HEK293 (cell line): Measurements from ENCODE around the gene GET3.
"Not testable (repeated sequence)": the region's sequence is repeated elsewhere in the genome, so short reads cannot be mapped to it uniquely, and the experiment has no call there.

Experiments used
- CTCF ChIA-PET: fragments of 350-600 bp; formaldehyde crosslinking; extraction: SDS; loops from one replicate; lab custom pipeline; 2021; ENCODE audit warnings: antibody characterized with exemption; lab: Yijun Ruan, JAX
- POLR2A ChIA-PET: fragments of 300-600 bp; formaldehyde crosslinking; extraction: SDS; loops from one replicate; lab custom pipeline; 2020; ENCODE audit warnings: antibody characterized with exemption, inconsistent platforms; lab: Yijun Ruan, JAX
- H3K27ac ChIP-seq: fragments of 200-500 bp; sonication (Bioruptor generic); 2 replicates; pipeline ENCODE4 v1.5.1; 2014; ENCODE audit warnings: low read depth, low read length, control low read depth, inconsistent platforms; ENCODE audit errors: extremely low read depth
- H3K36me3 ChIP-seq, 2 experiments: fragments of 200-500 bp in 1 of 2; sonication (Bioruptor generic) in 1 of 2; 1 replicate in 1 of 2; 2 replicates in 1 of 2; pipeline ENCODE4 v1.5.1; 2014 to 2017; ENCODE audit warnings: inconsistent platforms in 2 of 2, low read length in 2 of 2; ENCODE audit not compliant: control insufficient read depth in 2 of 2, insufficient read depth in 1 of 2
- H3K4me1 ChIP-seq: fragments of 200-500 bp; sonication (Bioruptor generic); 2 replicates; pipeline ENCODE4 v1.5.1; 2014; ENCODE audit warnings: mild to moderate bottlenecking, low read length, inconsistent platforms; ENCODE audit not compliant: control insufficient read depth, insufficient read depth
- H3K4me3 ChIP-seq: 2 replicates; pipeline ENCODE4 v1.5.1; 2011; ENCODE audit warnings: low read depth, mild to moderate bottlenecking, control low read depth, low read length, moderate library complexity
- H3K9me3 ChIP-seq: fragments of 200-500 bp; sonication (Bioruptor generic); 2 replicates; pipeline ENCODE4 v1.5.1; 2014; ENCODE audit warnings: low read depth, low read length, inconsistent platforms; ENCODE audit not compliant: control insufficient read depth, insufficient read depth
- ATF2 ChIP-seq: fragments of 450-650 bp; formaldehyde crosslinking; IDR thresholded peaks from 2 replicates; pipeline ENCODE4 v1.5.1; 2016; ENCODE audit warnings: missing biosample characterization, missing genetic modification characterization, low read depth
- GLIS1 ChIP-seq: fragments of 450-650 bp; formaldehyde crosslinking; IDR thresholded peaks from 2 replicates; pipeline ENCODE4 v1.5.1; 2016; ENCODE audit warnings: missing biosample characterization, missing genetic modification characterization
- OSR2 ChIP-seq: fragments of 450-650 bp; formaldehyde crosslinking; IDR thresholded peaks from 2 replicates; pipeline ENCODE4 v1.5.1; 2016; ENCODE audit warnings: missing biosample characterization, missing genetic modification characterization
- SCRT2 ChIP-seq: fragments of 450-650 bp; formaldehyde crosslinking; IDR thresholded peaks from 2 replicates; pipeline ENCODE4 v1.5.1; 2016; ENCODE audit warnings: missing biosample characterization, missing genetic modification characterization
- ZBTB17 ChIP-seq: fragments of 450-650 bp; formaldehyde crosslinking; IDR thresholded peaks from 2 replicates; pipeline ENCODE4 v1.5.1; 2016; ENCODE audit warnings: missing biosample characterization, missing genetic modification characterization
- ZBTB20 ChIP-seq: fragments of 450-650 bp; formaldehyde crosslinking; IDR thresholded peaks from 2 replicates; pipeline ENCODE4 v1.5.1; 2016; ENCODE audit warnings: missing biosample characterization, missing genetic modification characterization
- ZBTB26 ChIP-seq: fragments of 450-650 bp; formaldehyde crosslinking; optimal IDR thresholded peaks from 2 replicates; pipeline ENCODE3; 2016; ENCODE audit warnings: missing biosample characterization, mild to moderate bottlenecking, missing genetic modification characterization
- ZBTB6 ChIP-seq: fragments of 450-650 bp; formaldehyde crosslinking; IDR thresholded peaks from 2 replicates; pipeline ENCODE4 v1.5.1; 2017; ENCODE audit warnings: missing biosample characterization, missing genetic modification characterization
- ZFHX2 ChIP-seq: fragments of 450-650 bp; formaldehyde crosslinking; conservative IDR thresholded peaks from 2 replicates; pipeline ENCODE4 v1.5.1; 2016; ENCODE audit warnings: missing biosample characterization, missing genetic modification characterization
- ZNF146 ChIP-seq: fragments of 450-650 bp; formaldehyde crosslinking; IDR thresholded peaks from 2 replicates; pipeline ENCODE4 v1.5.1; 2016; ENCODE audit warnings: missing biosample characterization, missing genetic modification characterization
- ZNF248 ChIP-seq: fragments of 450-650 bp; formaldehyde crosslinking; IDR thresholded peaks from 2 replicates; pipeline ENCODE4 v1.5.1; 2017; ENCODE audit warnings: missing biosample characterization, missing genetic modification characterization
- ZNF324 ChIP-seq: fragments of 450-650 bp; formaldehyde crosslinking; IDR thresholded peaks from 2 replicates; pipeline ENCODE4 v1.5.1; 2016; ENCODE audit warnings: missing biosample characterization, missing genetic modification characterization
- ZNF341 ChIP-seq: fragments of 450-650 bp; formaldehyde crosslinking; IDR thresholded peaks from 2 replicates; pipeline ENCODE4; 2016; ENCODE audit warnings: low read depth, missing biosample characterization, missing genetic modification characterization
- ZNF350 ChIP-seq: fragments of 450-650 bp; formaldehyde crosslinking; IDR thresholded peaks from 2 replicates; pipeline ENCODE4 v1.5.0; 2017; ENCODE audit warnings: missing biosample characterization, mild to moderate bottlenecking, missing genetic modification characterization
- ZNF449 ChIP-seq: fragments of 450-650 bp; formaldehyde crosslinking; IDR thresholded peaks from 2 replicates; pipeline ENCODE4 v1.5.1; 2017; ENCODE audit warnings: missing biosample characterization, mild to moderate bottlenecking, missing genetic modification characterization, moderate library complexity
- ZNF488 ChIP-seq: fragments of 450-650 bp; formaldehyde crosslinking; IDR thresholded peaks from 2 replicates; pipeline ENCODE4 v1.5.1; 2016; ENCODE audit warnings: missing biosample characterization, missing genetic modification characterization
- ZNF510 ChIP-seq: fragments of 450-650 bp; formaldehyde crosslinking; IDR thresholded peaks from 2 replicates; pipeline ENCODE4 v1.5.1; 2018; ENCODE audit warnings: mild to moderate bottlenecking, missing genetic modification characterization, missing biosample characterization; ENCODE audit not compliant: insufficient replicate concordance
- ZNF664 ChIP-seq: fragments of 450-650 bp; formaldehyde crosslinking; IDR thresholded peaks from 2 replicates; pipeline ENCODE4 v1.5.1; 2016; ENCODE audit warnings: missing biosample characterization, missing genetic modification characterization
- ZNF776 ChIP-seq: fragments of 450-650 bp; formaldehyde crosslinking; IDR thresholded peaks from 2 replicates; pipeline ENCODE4 v1.5.0; 2017; ENCODE audit warnings: missing biosample characterization, missing genetic modification characterization, borderline replicate concordance

GET3 gene

GRCh38 chr19:12723641-12724426 is 13.5 kb upstream of the GET3 start, which contains the start of gene TNPO2 (continued):
- peak; percentile 35 for TF ChIP-seq ZBTB26
- TF ChIP-seq ZNF449 (tag by site-specific recombination) = no peak
- TF ChIP-seq ZNF488 = no peak
- TF ChIP-seq ZNF510 = no peak
- TF ChIP-seq ATF2 (tag by site-specific recombination) = no peak
- TF ChIP-seq ZNF341 (tag by site-specific recombination) = peak; percentile 87; the same call in 1 of the 2 replicates
- 0 out of 2 replicates have a peak, but pooled peaks have one; percentile 31 for TF ChIP-seq OSR2 (tag by site-specific recombination)
- TF ChIP-seq ZNF776 (tag by site-specific recombination) = no peak
- no peak for TF ChIP-seq ZNF146 (tag by site-specific recombination)
- no peak for TF ChIP-seq ZNF248
- 0 out of 2 replicates have a peak, but pooled peaks have one; percentile 45 for TF ChIP-seq ZNF324 (tag by site-specific recombination)
- TF ChIP-seq ZBTB6 (tag by site-specific recombination) = no peak
- TF ChIP-seq ZBTB20 = peak; percentile 67
- no peak for TF ChIP-seq ZFHX2 (tag by site-specific recombination)

DNA sequence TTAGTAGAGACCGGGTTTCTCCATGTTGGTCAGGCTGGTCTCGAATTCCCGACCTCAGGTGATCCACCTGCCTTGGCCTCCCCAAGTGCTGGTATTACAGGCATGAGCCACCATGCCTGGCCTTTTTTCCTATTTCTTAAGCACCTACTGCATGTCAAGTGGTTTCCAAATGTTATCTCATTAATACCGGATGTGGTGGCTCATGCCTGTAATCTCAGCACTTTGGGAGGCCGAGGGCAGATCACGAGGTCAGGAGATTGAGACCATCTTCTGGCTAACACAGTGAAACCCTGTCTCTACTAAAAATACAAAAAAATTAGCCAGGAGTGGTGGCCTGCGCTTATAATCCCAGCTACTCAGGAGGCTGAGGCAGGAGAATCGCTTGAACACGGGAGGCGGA is 11.7 kb upstream of the GET3 start:
- CTCF ChIA-PET, H3K4me3 ChIP-seq, H3K27ac ChIP-seq, H3K9me3 ChIP-seq, H3K4me1 ChIP-seq: not testable (repeated sequence)
- H3K36me3 ChIP-seq = peaks cover 17 to 30% of the 10 kb centered on the region in 2 experiments; a peak in 2 of 3 replicates
- TF ChIP-seq ZNF664 (tag by site-specific recombination) = peak; percentile 48; the same call in 1 of the 2 replicates
- POLR2A ChIA-PET = interaction anchor here (1.7 kb wide), 1 partner anchor 30 kb away, joined by 5 read pairs; the partner anchor contains the start of gene FBXW9

DNA sequence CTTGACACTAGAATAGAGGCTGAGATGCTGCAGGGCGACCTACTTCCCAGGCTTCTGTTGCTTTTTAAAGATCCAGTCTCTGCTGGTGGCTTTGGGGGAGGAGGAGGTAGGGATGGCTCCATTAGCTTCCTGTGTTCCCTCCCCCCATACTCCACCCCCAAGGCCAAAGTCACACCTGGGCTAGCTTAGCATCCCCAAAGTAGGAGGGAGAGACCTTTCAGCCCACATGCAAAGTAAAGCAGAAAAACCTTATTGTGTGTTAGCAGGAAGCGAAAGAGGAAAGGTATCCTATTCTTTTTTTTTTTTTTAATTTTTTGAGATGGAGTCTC is 10.3 kb upstream of the GET3 start:
- H3K27ac ChIP-seq = no peak overlapping the region
- CTCF ChIA-PET = no interaction called here
- TF ChIP-seq SCRT2 (0 out of 2 replicates have a peak, but pooled peaks have one; percentile 3), ZNF350 (no peak), ZBTB17 (tag by site-specific recombination) (no peak), GLIS1 (tag by site-specific recombination) (peak; percentile 8; the same call in 1 of the 2 replicates)

More for the DNA sequence above, 10.3 kb upstream of the GET3 start:
- H3K36me3 ChIP-seq = peaks cover 22 to 40% of the 10 kb centered on the region in 2 experiments; a peak in 2 of 3 replicates
- POLR2A ChIA-PET = interaction anchor here (0.7 to 1.7 kb wide), 2 partner anchors 31 to 79 kb away, joined by 4 to 5 read pairs; partner anchors contain the start of gene FBXW9
- no peaks in the 10 kb centered on the region for H3K4me1 ChIP-seq
- H3K4me3 ChIP-seq = no peak overlapping the region
- H3K9me3 ChIP-seq = no peaks in the 10 kb centered on the region
